ENCODE results near the gene TMEM151A.

The TMEM151A gene

GRCh38 chr11:66332371-66333219 is 40.9 kb downstream of the TMEM151A start:
- Histone ChIP-seq H2AK5ac (ENCODE audit: low read depth, low read length) (no peak overlapping the region), H3K4me1 (ENCODE audit: control insufficient read depth in 2 of 2, insufficient read depth in 1 of 2, low read depth in 1 of 2, low read length in 2 of 2) (peaks cover 18 to 34% of the 10 kb centered on the region in 2 donors), H3K9me3 (replicated peaks in 1 of 2; ENCODE audit: control insufficient read depth in 2 of 2, insufficient read depth in 1 of 2, low read depth in 1 of 2, low read length in 2 of 2) (no peaks in the 10 kb centered on the region), H4K8ac (ENCODE audit: low read depth, low read length) (peak overlapping the region; percentile 92), H3K27me3 (ENCODE audit: control insufficient read depth in 3 of 3, insufficient read depth in 3 of 3, low read depth in 1 of 3, low read length in 3 of 3) (no peaks in the 10 kb centered on the region), H3K79me1 (ENCODE audit: low read depth, low read length) (peaks cover 4% of the 10 kb centered on the region), H3K36me3 (replicated peaks in 1 of 2; ENCODE audit: control insufficient read depth in 2 of 2, insufficient read depth in 2 of 2, low read length in 2 of 2) (peaks cover 3 to 4% of the 10 kb centered on the region in 2 donors), H2AFZ (ENCODE audit: low read length) (no peak overlapping the region), H4K91ac (ENCODE audit: low read depth, low read length, poor library complexity) (no peak overlapping the region), H3K18ac (ENCODE audit: low read length) (no peak overlapping the region), H3K9ac (ENCODE audit: low read depth, low read length, poor library complexity) (no peak overlapping the region), H2BK12ac (ENCODE audit: low read length) (no peak overlapping the region), H2BK15ac (ENCODE audit: low read length) (peak overlapping the region; percentile 7), H3K4ac (ENCODE audit: low read length) (no peak overlapping the region), H2BK120ac (ENCODE audit: low read depth, low read length) (no peak overlapping the region), H3K14ac (ENCODE audit: low read length) (no peak overlapping the region), H2BK5ac (ENCODE audit: low read length) (no peak overlapping the region), H3K23ac (ENCODE audit: low read depth, low read length, poor library complexity) (no peak overlapping the region), H3K4me3 (ENCODE audit: low read length in 2 of 2) (no peak overlapping the region), H3K27ac (replicated peaks; ENCODE audit: low read length) (no peak overlapping the region), H3K4me2 (ENCODE audit: insufficient read depth, low read length, poor library complexity, severe bottlenecking) (no peak overlapping the region)
- no peak for DNase-seq (ENCODE audit: low spot score)
- no CpG with 5 or more reads among the region's 18 CpGs for WGBS, 2 donors (ENCODE audit: extremely low coverage in 2 of 2, insufficient read length in 2 of 2, insufficient replicate concordance in 1 of 2)

DNA sequence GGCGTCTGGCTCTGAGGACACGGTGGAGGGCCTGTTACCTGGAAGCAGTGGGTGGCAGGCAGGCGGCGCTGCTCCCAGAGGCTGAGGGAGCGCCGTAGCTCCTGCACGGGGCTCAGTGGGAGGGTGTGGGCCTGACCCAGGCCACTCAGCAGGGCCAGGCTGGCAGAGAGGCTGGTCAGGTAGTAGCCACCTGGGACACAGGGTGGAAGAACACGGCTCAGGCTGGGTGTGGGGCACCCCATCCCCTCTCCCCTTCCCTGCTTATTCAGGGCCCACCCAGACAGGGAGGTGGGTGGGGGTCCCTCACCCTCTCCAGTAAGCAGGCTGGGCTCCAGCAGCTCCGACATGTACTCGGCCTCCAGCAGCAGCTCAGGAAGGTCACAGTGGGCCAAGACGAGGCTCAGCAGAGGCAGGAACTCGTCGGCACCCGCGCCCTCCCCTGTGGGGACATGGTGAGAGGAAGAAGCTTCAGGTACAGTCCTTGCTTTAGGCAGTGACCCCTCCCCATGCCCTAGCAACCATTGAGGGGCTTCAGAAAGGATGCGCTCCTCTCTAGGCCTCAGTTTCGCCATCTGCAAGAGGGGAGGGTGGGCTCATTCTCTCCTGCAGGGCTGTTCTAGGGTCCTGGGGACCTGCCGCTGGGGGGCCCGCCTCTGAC is 41.7 kb downstream of the TMEM151A start:
- Histone ChIP-seq H2BK15ac (ENCODE audit: low read length) (peak overlapping the region; percentile 1), H3K23ac (ENCODE audit: low read depth, low read length, poor library complexity) (no peak overlapping the region), H2AK5ac (ENCODE audit: low read depth, low read length) (no peak overlapping the region), H3K4me3 (ENCODE audit: low read length in 2 of 2) (peak overlapping the region in 1 of 2 donors; percentile 19), H3K14ac (ENCODE audit: low read length) (no peak overlapping the region), H4K91ac (ENCODE audit: low read depth, low read length, poor library complexity) (no peak overlapping the region), H2BK12ac (ENCODE audit: low read length) (no peak overlapping the region), H4K8ac (ENCODE audit: low read depth, low read length) (no peak overlapping the region), H2BK5ac (ENCODE audit: low read length) (no peak overlapping the region), H3K27ac (replicated peaks; ENCODE audit: low read length) (no peak overlapping the region), H3K36me3 (replicated peaks in 1 of 2; ENCODE audit: control insufficient read depth in 2 of 2, insufficient read depth in 2 of 2, low read length in 2 of 2) (peaks cover 5 to 8% of the 10 kb centered on the region in 2 donors), H3K79me1 (ENCODE audit: low read depth, low read length) (peaks cover 4% of the 10 kb centered on the region), H3K4me1 (ENCODE audit: control insufficient read depth in 2 of 2, insufficient read depth in 1 of 2, low read depth in 1 of 2, low read length in 2 of 2) (peaks cover 18 to 28% of the 10 kb centered on the region in 2 donors), H3K9ac (ENCODE audit: low read depth, low read length, poor library complexity) (peak overlapping the region; percentile 55), H3K4ac (ENCODE audit: low read length) (no peak overlapping the region), H2AFZ (ENCODE audit: low read length) (no peak overlapping the region), H3K4me2 (ENCODE audit: insufficient read depth, low read length, poor library complexity, severe bottlenecking) (no peak overlapping the region), H2BK120ac (ENCODE audit: low read depth, low read length) (no peak overlapping the region), H3K18ac (ENCODE audit: low read length) (peak overlapping the region; percentile 51), H3K9me3 (replicated peaks in 1 of 2; ENCODE audit: control insufficient read depth in 2 of 2, insufficient read depth in 1 of 2, low read depth in 1 of 2, low read length in 2 of 2) (no peaks in the 10 kb centered on the region), H3K27me3 (ENCODE audit: control insufficient read depth in 3 of 3, insufficient read depth in 3 of 3, low read depth in 1 of 3, low read length in 3 of 3) (no peaks in the 10 kb centered on the region)
- no peak for DNase-seq (ENCODE audit: low spot score)
- no CpG with 5 or more reads among the region's 19 CpGs for WGBS, 2 donors (ENCODE audit: extremely low coverage in 2 of 2, insufficient read length in 2 of 2, insufficient replicate concordance in 1 of 2)

DNA sequence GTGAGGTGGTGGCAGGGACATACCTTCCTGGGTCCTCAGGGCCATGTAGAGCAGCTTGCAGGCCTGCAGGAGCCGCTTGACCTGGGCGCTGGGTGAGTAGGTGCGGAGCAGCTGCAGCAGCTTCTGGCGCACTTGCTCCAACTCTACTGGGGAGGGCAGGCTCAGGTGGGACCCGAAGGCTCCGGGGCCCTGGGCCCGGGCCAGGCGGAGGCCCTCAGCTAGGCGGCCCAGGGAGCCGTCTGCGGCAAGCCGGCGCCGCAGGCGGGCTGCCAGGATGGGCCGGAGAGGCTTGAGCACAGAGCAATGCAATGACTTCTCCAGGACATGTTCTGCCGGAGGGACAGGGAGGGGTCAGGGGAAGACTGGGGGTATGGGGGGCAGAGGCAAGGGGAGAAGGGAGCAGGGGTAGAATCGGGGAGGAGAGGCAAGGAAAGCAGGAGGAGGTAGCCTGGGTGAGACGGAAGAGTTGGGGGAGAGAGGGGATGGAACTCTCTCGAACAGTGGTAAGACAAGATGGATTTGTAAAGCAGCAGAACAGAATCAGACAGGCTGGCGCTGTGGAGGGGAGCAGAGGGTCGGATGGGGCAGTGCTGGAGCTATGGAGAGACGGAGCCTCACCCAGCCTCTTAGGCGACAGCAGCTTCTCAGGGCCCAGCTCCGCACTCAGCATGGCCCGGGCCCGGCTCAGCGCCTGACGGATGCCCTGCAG is 42.4 kb downstream of the TMEM151A start:
- H3K9me3 ChIP-seq (replicated peaks in 1 of 2; ENCODE audit: control insufficient read depth in 2 of 2, insufficient read depth in 1 of 2, low read depth in 1 of 2, low read length in 2 of 2) = no peaks in the 10 kb centered on the region
- peaks cover 15 to 24% of the 10 kb centered on the region in 2 donors for H3K4me1 ChIP-seq (ENCODE audit: control insufficient read depth in 2 of 2, insufficient read depth in 1 of 2, low read depth in 1 of 2, low read length in 2 of 2)
- H3K14ac ChIP-seq (ENCODE audit: low read length) = no peak overlapping the region
- H3K4me3 ChIP-seq (ENCODE audit: low read length in 2 of 2) = no peak overlapping the region
- no peak overlapping the region for H3K4ac ChIP-seq (ENCODE audit: low read length)
- peak overlapping the region; percentile 17 for H4K8ac ChIP-seq (ENCODE audit: low read depth, low read length)
- peak overlapping the region; percentile 1 for H2BK15ac ChIP-seq (ENCODE audit: low read length)
- H2BK120ac ChIP-seq (ENCODE audit: low read depth, low read length) = no peak overlapping the region
- DNase-seq (ENCODE audit: low spot score) = no peak
- H3K23ac ChIP-seq (ENCODE audit: low read depth, low read length, poor library complexity) = no peak overlapping the region
- H3K18ac ChIP-seq (ENCODE audit: low read length) = no peak overlapping the region
- no peak overlapping the region for H3K9ac ChIP-seq (ENCODE audit: low read depth, low read length, poor library complexity)
- H2AFZ ChIP-seq (ENCODE audit: low read length) = no peak overlapping the region
- H4K91ac ChIP-seq (ENCODE audit: low read depth, low read length, poor library complexity) = no peak overlapping the region
- no peak overlapping the region for H3K27ac ChIP-seq (replicated peaks; ENCODE audit: low read length)
- H3K79me1 ChIP-seq (ENCODE audit: low read depth, low read length) = peaks cover 5% of the 10 kb centered on the region
- peak overlapping the region; percentile 99 for H2BK12ac ChIP-seq (ENCODE audit: low read length)
- peak overlapping the region; percentile 12 for H2AK5ac ChIP-seq (ENCODE audit: low read depth, low read length)
- no CpG with 5 or more reads among the region's 29 CpGs for WGBS, 2 donors (ENCODE audit: extremely low coverage in 2 of 2, insufficient read length in 2 of 2, insufficient replicate concordance in 1 of 2)
- peaks cover 12% of the 10 kb centered on the region in 2 donors for H3K36me3 ChIP-seq (replicated peaks in 1 of 2; ENCODE audit: control insufficient read depth in 2 of 2, insufficient read depth in 2 of 2, low read length in 2 of 2)
- no peak overlapping the region for H3K4me2 ChIP-seq (ENCODE audit: insufficient read depth, low read length, poor library complexity, severe bottlenecking)
- H2BK5ac ChIP-seq (ENCODE audit: low read length) = peak overlapping the region; percentile 77
- H3K27me3 ChIP-seq (ENCODE audit: control insufficient read depth in 3 of 3, insufficient read depth in 3 of 3, low read depth in 1 of 3, low read length in 3 of 3) = no peaks in the 10 kb centered on the region
